Kidney (tissue), 14 donors: Measurements from ENCODE around the gene RINT1. TPM values are rescaled to one million over a fixed set of nuclear protein-coding genes. Genes with fewer than 3 reads are reported as not detected.

ENCODE experiments used
- DNase-seq, 5 donors: peaks; one replicate each; pipeline ENCODE4 v3.0.0-alpha.2; 2013 to 2020
- FAIRE-seq: peaks from 2 replicates; lab custom pipeline; 2012; peaks lifted over from hg19 to GRCh38; lab: Jason Lieb, UNC
- H3K27ac ChIP-seq, 2 donors: one replicate each; pipeline ENCODE4 v1.7.0; 2013; ENCODE audit warnings: low read depth in 2 of 2, low read length in 2 of 2, inconsistent platforms in 1 of 2
- H3K27me3 ChIP-seq: one replicate; pipeline ENCODE4 v1.7.1; 2013; ENCODE audit warnings: low read length, inconsistent platforms; ENCODE audit not compliant: control insufficient read depth, insufficient read depth
- H3K36me3 ChIP-seq, 3 donors: one replicate each; pipeline versions ENCODE4 v1.7.0 to v1.7.1; 2013; ENCODE audit warnings: low read length in 3 of 3, control low read depth in 1 of 3, inconsistent platforms in 1 of 3; ENCODE audit not compliant: insufficient read depth in 3 of 3, control insufficient read depth in 2 of 3
- H3K4me1 ChIP-seq, 3 donors: one replicate each; pipeline versions ENCODE4 v1.7.0 to v1.7.1; 2013; ENCODE audit warnings: low read length in 3 of 3, inconsistent platforms in 1 of 3, low read depth in 1 of 3; ENCODE audit not compliant: control insufficient read depth in 2 of 3, insufficient read depth in 2 of 3
- H3K4me3 ChIP-seq, 3 donors: one replicate each; pipeline versions ENCODE4 v1.7.0 to v1.8.1; 2013; ENCODE audit warnings: low read length in 3 of 3, control low read depth in 1 of 3, inconsistent platforms in 1 of 3
- H3K9ac ChIP-seq, 3 donors: one replicate each; pipeline versions ENCODE4 v1.7.0 to v1.7.1; 2013; ENCODE audit warnings: low read length in 3 of 3, control low read depth in 1 of 3, inconsistent platforms in 1 of 3
- H3K9me3 ChIP-seq, 3 donors: one replicate each; pipeline versions ENCODE4 v1.7.0 to v1.7.1; 2013; ENCODE audit warnings: low read length in 3 of 3, control low read depth in 1 of 3, inconsistent platforms in 1 of 3; ENCODE audit not compliant: control insufficient read depth in 2 of 3, insufficient read depth in 1 of 3
- intact Hi-C: fragments of 100-400 bp; cut with DNase I; formaldehyde crosslinking; loops from one replicate; pipeline ENCODE4 v1.11.1; 2022
- polyA plus RNA-seq: library from polyadenylated mRNA; stranded (reverse); fragments of 350-450 nt; fragmentation: Illumina TruSeq; extraction: RNeasy Lipid Tissue Mini Kit (QIAGEN cat#74804); gene quantifications from one replicate; pipeline ENCODE4 v1.2.3, GENCODE V29; 2014; ENCODE audit warnings: low read depth, low replicate concordance; ENCODE audit not compliant: insufficient read depth
- total RNA-seq: library from RNA; stranded (reverse); fragmentation: NEBNext Ultra II Directional; extraction: Animal tissue kit (Norgen Biotek cat#: 25700); gene quantifications from one replicate; pipeline ENCODE4 v1.2.1, GENCODE V29; 2021
- TF ChIP-seq, protein P1 (sequence below): IDR thresholded peaks from 3 replicates; pipeline ENCODE4 v1.5.1; 2012; ENCODE audit warnings: mild to moderate bottlenecking, moderate library complexity, borderline replicate concordance; ENCODE audit not compliant: insufficient read depth; ENCODE audit errors: extremely low read depth
- donor health status: control.
- donor health status: control.
- donor health status: control.
- donor health status: control.
- donor health status: control.
- donor health status: DM: yes; HTN: yes; CAD: no.
- donor health status: Normal renal cell carcinoma (clear cell type).

Gene RINT1
- total and polyA plus RNA-seq, 2 donors from 2014 or later: 7.1 to 14.2 TPM

DNA sequence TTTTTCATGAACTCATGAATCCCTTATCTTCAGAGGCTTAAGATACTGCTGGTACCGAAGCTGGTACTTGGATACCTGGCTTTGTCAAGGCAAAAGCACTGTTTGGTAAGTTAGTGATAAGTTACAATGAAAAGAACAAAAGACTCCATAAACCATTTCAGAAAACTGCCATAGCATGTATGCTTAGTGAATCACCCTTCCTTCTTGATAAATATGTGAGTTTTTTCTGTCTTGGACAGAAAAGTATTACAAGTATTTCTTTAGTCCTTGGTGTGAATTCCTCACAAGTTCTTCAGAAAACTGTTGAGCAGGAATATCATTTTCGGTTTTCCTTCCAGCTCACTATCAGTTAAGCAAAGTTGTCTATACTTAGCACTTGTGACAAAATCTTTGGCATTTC, 35.5 kb upstream of the RINT1 start:
- FAIRE-seq (no peak), DNase-seq (no peak)
- H3K9ac ChIP-seq: no peak overlapping the region

DNA sequence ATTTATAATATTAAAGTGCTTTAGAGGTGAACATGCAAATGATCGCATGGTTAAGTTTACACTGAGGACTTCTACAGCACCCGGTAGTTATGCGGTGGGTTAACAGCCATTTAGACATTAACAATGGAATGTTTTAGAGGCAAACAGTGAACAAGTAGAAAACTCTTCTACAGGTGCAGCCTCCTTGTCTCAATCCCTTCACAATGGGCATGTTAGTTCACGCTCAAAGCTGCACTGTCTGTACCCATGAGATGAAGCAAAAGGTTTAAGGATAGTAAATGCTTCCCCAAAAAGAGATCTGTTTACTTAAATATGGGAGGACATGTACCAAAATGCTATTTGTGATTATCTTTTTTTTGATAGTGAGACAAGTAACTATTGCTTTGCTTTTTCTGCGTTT, 35.0 kb upstream of the RINT1 start:
- H3K4me3 ChIP-seq: no peak overlapping the region
- H3K4me1 ChIP-seq: no peaks in the 10 kb centered on the region
- no peak for DNase-seq
- H3K27me3 ChIP-seq: no peaks in the 10 kb centered on the region
- no peak overlapping the region for H3K27ac ChIP-seq
- intact Hi-C loops: no loop called here
- H3K9ac ChIP-seq: no peak overlapping the region
- FAIRE-seq: no peak
- TF ChIP-seq, protein P1, sequence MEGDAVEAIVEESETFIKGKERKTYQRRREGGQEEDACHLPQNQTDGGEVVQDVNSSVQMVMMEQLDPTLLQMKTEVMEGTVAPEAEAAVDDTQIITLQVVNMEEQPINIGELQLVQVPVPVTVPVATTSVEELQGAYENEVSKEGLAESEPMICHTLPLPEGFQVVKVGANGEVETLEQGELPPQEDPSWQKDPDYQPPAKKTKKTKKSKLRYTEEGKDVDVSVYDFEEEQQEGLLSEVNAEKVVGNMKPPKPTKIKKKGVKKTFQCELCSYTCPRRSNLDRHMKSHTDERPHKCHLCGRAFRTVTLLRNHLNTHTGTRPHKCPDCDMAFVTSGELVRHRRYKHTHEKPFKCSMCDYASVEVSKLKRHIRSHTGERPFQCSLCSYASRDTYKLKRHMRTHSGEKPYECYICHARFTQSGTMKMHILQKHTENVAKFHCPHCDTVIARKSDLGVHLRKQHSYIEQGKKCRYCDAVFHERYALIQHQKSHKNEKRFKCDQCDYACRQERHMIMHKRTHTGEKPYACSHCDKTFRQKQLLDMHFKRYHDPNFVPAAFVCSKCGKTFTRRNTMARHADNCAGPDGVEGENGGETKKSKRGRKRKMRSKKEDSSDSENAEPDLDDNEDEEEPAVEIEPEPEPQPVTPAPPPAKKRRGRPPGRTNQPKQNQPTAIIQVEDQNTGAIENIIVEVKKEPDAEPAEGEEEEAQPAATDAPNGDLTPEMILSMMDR: no peak
- peaks cover 0 to 5% (median 0%) of the 10 kb centered on the region in 3 donors for H3K36me3 ChIP-seq
- no peaks in the 10 kb centered on the region for H3K9me3 ChIP-seq

More for the DNA sequence above, 35.5 kb upstream of the RINT1 start:
- Histone ChIP-seq H3K27ac (no peak overlapping the region), H3K9me3 (no peaks in the 10 kb centered on the region), H3K27me3 (no peaks in the 10 kb centered on the region), H3K36me3 (peaks cover 0 to 4% (median 0%) of the 10 kb centered on the region in 3 donors), H3K4me1 (no peaks in the 10 kb centered on the region), H3K4me3 (no peak overlapping the region)
- TF ChIP-seq, protein P1: no peak
- intact Hi-C loops: no loop called here

DNA sequence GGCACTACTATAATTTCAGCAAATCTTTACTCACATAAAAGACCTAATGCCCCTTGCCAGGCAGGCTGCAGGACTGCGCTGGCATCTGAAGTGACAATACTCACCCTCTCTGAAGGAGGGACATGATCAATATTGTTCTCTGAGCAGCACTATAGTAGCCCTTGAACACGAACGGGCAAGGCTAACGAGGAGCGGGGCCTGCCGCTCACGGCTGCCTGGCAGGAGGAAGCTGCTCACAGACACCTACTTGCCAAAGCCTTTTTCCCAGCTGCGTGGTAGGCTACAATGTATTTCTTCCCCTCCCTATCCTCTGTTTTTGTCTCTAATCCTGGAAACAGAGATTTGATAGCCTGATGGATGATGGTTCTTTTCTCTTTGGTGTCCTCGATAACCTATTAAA, 29.8 kb upstream of the RINT1 start:
- H3K27ac ChIP-seq: no peak overlapping the region
- DNase-seq (no peak), FAIRE-seq (no peak)
- no peaks in the 10 kb centered on the region for H3K27me3 ChIP-seq
- H3K9me3 ChIP-seq: no peaks in the 10 kb centered on the region
- intact Hi-C loops: no loop called here
- H3K4me1 ChIP-seq: no peaks in the 10 kb centered on the region
- peaks cover 0 to 7% (median 0%) of the 10 kb centered on the region in 3 donors for H3K36me3 ChIP-seq
- H3K9ac ChIP-seq: no peak overlapping the region
- H3K4me3 ChIP-seq: no peak overlapping the region
- TF ChIP-seq, protein P1: no peak

DNA sequence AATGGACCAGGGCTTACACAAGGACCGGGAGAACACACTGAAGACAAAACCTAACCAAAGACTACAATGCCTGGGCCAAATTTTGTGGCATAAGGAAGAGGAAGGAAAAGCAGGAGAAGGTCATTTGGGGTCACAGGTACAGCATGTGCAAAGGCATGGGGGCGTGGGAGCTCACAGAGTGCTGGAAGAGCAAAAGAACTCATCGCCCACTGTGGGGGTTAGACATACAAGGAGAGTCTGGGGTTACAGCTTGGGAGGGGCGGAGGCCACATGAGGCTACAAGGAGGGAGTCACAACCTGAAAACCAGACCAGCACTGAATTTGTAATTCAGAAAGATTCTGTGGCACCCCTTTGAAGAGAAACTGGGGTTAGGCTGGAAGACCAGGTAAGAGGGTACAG, 19.6 kb upstream of the RINT1 start:
- TF ChIP-seq, protein P1: no peak
- no peaks in the 10 kb centered on the region for H3K9me3 ChIP-seq
- no peaks in the 10 kb centered on the region for H3K36me3 ChIP-seq
- H3K9ac ChIP-seq: no peak overlapping the region
- no peak overlapping the region for H3K27ac ChIP-seq
- intact Hi-C loops: no loop called here
- no peaks in the 10 kb centered on the region for H3K4me1 ChIP-seq
- no peaks in the 10 kb centered on the region for H3K27me3 ChIP-seq
- DNase-seq: no peak
- no peak for FAIRE-seq
- no peak overlapping the region for H3K4me3 ChIP-seq
